IMR-90 (cell line): ENCODE data around the gene APOB. TPM values are rescaled to one million over a fixed set of nuclear protein-coding genes. Genes with fewer than 3 reads are reported as not detected.

Source experiments
- ATAC-seq: fragments of 200-7000 bp; cut with Tn5 transposase; 2 replicates; pipeline ENCODE4 v1.9.1; 2020; ENCODE audit warnings: low read depth, mild to moderate bottlenecking, moderate library complexity
- BruUV-seq: library from RNA; stranded (reverse); fragments of 400-500 nt; replicated peaks from 2 replicates; lab custom pipeline; 2021; lab: Mats Ljungman, UMichigan
- CTCF ChIA-PET: fragments of 300-600 bp; formaldehyde crosslinking; extraction: SDS; loops from one replicate; lab custom pipeline; 2021; ENCODE audit warnings: antibody characterized with exemption; lab: Yijun Ruan, JAX
- POLR2A ChIA-PET: fragments of 300-600 bp; sonication (Branson Sonifier 250); formaldehyde crosslinking; loops from one replicate; lab custom pipeline; 2022; ENCODE audit warnings: antibody characterized with exemption; ENCODE audit not compliant: unreplicated experiment; lab: Charles Lee
- DNase-seq: peaks from one replicate; pipeline ENCODE4 v3.0.0; 2013
- H2AFZ ChIP-seq: replicated peaks from 2 replicates; pipeline ENCODE3; 2013; ENCODE audit warnings: low read length, mild to moderate bottlenecking; ENCODE audit not compliant: poor library complexity
- H2AK5ac ChIP-seq: 2 replicates; pipeline ENCODE4 v1.6.1; 2013; ENCODE audit warnings: low read depth, low read length, inconsistent platforms
- H2AK9ac ChIP-seq: replicated peaks from 2 replicates; pipeline ENCODE3; 2013; ENCODE audit warnings: mild to moderate bottlenecking, low read depth, low read length, moderate library complexity; ENCODE audit not compliant: poor library complexity
- H2BK120ac ChIP-seq: 2 replicates; pipeline ENCODE4 v1.6.1; 2013; ENCODE audit warnings: low read depth, low read length, inconsistent platforms
- H2BK15ac ChIP-seq: 3 replicates; pipeline ENCODE4 v1.6.1; 2013; ENCODE audit warnings: low read depth, low read length, inconsistent platforms
- H2BK20ac ChIP-seq: 2 replicates; pipeline ENCODE4 v1.6.1; 2013; ENCODE audit warnings: low read depth, mild to moderate bottlenecking, inconsistent platforms, low read length, moderate library complexity
- H2BK5ac ChIP-seq: 2 replicates; pipeline ENCODE4 v1.6.1; 2013; ENCODE audit warnings: mild to moderate bottlenecking, low read depth, low read length, inconsistent platforms; ENCODE audit not compliant: poor library complexity, severe bottlenecking
- H3K14ac ChIP-seq: replicated peaks from 2 replicates; pipeline ENCODE4 v1.6.1; 2013; ENCODE audit warnings: low read depth, low read length, inconsistent platforms
- H3K18ac ChIP-seq: 2 replicates; pipeline ENCODE4 v1.6.1; 2013; ENCODE audit warnings: low read depth, low read length, control low read depth
- H3K23ac ChIP-seq: 2 replicates; pipeline ENCODE4 v1.6.1; 2013; ENCODE audit warnings: low read depth, low read length, inconsistent platforms
- H3K27ac ChIP-seq: 2 replicates; pipeline ENCODE4 v1.5.1; 2013; ENCODE audit warnings: mild to moderate bottlenecking, control low read depth, low read length; ENCODE audit not compliant: insufficient read depth
- H3K27me3 ChIP-seq: 2 replicates; pipeline ENCODE4 v1.6.1; 2013; ENCODE audit warnings: low read length; ENCODE audit not compliant: control insufficient read depth, insufficient read depth
- H3K36me3 ChIP-seq: 2 replicates; pipeline ENCODE4 v1.6.1; 2013; ENCODE audit warnings: low read length, mixed read lengths; ENCODE audit not compliant: control insufficient read depth, insufficient read depth
- H3K4ac ChIP-seq: 2 replicates; pipeline ENCODE4 v1.6.1; 2013; ENCODE audit warnings: low read depth, low read length, inconsistent platforms
- H3K4me1 ChIP-seq: 2 replicates; pipeline ENCODE4 v1.6.1; 2013; ENCODE audit warnings: low read length, mixed read lengths; ENCODE audit not compliant: control insufficient read depth, insufficient read depth
- H3K4me2 ChIP-seq: 2 replicates; pipeline ENCODE4 v1.6.1; 2013; ENCODE audit warnings: low read depth, mild to moderate bottlenecking, control low read depth, low read length, moderate library complexity
- H3K4me3 ChIP-seq: 2 replicates; pipeline ENCODE4 v1.5.1; 2013; ENCODE audit warnings: low read depth, mild to moderate bottlenecking, control low read depth, low read length, moderate library complexity; ENCODE audit not compliant: insufficient read depth
- H3K56ac ChIP-seq: 2 replicates; pipeline ENCODE4 v1.6.1; 2013; ENCODE audit warnings: low read length, inconsistent platforms; ENCODE audit not compliant: insufficient read depth; ENCODE audit errors: extremely low read depth
- H3K79me1 ChIP-seq, 2 experiments: 2 replicates each; pipeline ENCODE4 v1.6.1; 2013; ENCODE audit warnings: low read length in 2 of 2, inconsistent platforms in 1 of 2, low read depth in 1 of 2
- H3K9ac ChIP-seq: 2 replicates; pipeline ENCODE4 v1.6.1; 2013; ENCODE audit warnings: low read depth, low read length, control low read depth
- H3K9me1 ChIP-seq: 2 replicates; pipeline ENCODE4 v1.6.1; 2013; ENCODE audit warnings: low read length, inconsistent platforms; ENCODE audit not compliant: insufficient read depth
- H3K9me3 ChIP-seq: 2 replicates; pipeline ENCODE4 v1.6.1; 2013; ENCODE audit warnings: low read length; ENCODE audit not compliant: control insufficient read depth, insufficient read depth
- H4K20me1 ChIP-seq: 2 replicates; pipeline ENCODE4 v1.6.1; 2013; ENCODE audit warnings: low read length, inconsistent platforms; ENCODE audit not compliant: insufficient read depth
- H4K5ac ChIP-seq: 2 replicates; pipeline ENCODE4 v1.6.1; 2013; ENCODE audit warnings: mild to moderate bottlenecking, low read depth, low read length, control low read depth
- H4K8ac ChIP-seq, 2 experiments: 2 replicates each; pipeline ENCODE4 v1.6.1; 2013; ENCODE audit warnings: low read depth in 2 of 2, low read length in 2 of 2, control low read depth in 1 of 2, inconsistent platforms in 1 of 2
- H4K91ac ChIP-seq: 2 replicates; pipeline ENCODE4 v1.6.1; 2013; ENCODE audit warnings: low read depth, low read length, inconsistent platforms; ENCODE audit not compliant: insufficient read depth
- BHLHE40 ChIP-seq: fragments of 150-350 bp; IDR thresholded peaks from 2 replicates; pipeline ENCODE4 v1.6.1; 2016; ENCODE audit warnings: mild to moderate bottlenecking, low read depth, low read length
- CEBPB ChIP-seq: IDR thresholded peaks from 2 replicates; pipeline ENCODE4 v1.6.1; 2012; ENCODE audit warnings: low read depth, low read length, improper control_type of control experiment
- CTCF ChIP-seq: conservative IDR thresholded peaks from 2 replicates; pipeline ENCODE4 v1.5.1; 2012; ENCODE audit warnings: mild to moderate bottlenecking, low read depth, low read length, improper control_type of control experiment
- ELK1 ChIP-seq: fragments of 150-350 bp; IDR thresholded peaks from 2 replicates; pipeline ENCODE4 v1.6.1; 2016; ENCODE audit warnings: low read depth, mild to moderate bottlenecking, low read length, moderate library complexity, borderline replicate concordance
- FOS ChIP-seq: fragments of 150-350 bp; IDR thresholded peaks from 2 replicates; pipeline ENCODE4 v1.6.1; 2016; ENCODE audit warnings: low read depth, low read length
- MAFK ChIP-seq: IDR thresholded peaks from 2 replicates; pipeline ENCODE4 v1.6.1; 2012; ENCODE audit warnings: low read depth, low read length, improper control_type of control experiment
- MAZ ChIP-seq: IDR thresholded peaks from 2 replicates; pipeline ENCODE4 v1.6.1; 2012; ENCODE audit warnings: low read depth, mild to moderate bottlenecking, low read length, improper control_type of control experiment, moderate library complexity, borderline replicate concordance
- MXI1 ChIP-seq: IDR thresholded peaks from 2 replicates; pipeline ENCODE4 v1.6.1; 2012; ENCODE audit warnings: low read depth, mild to moderate bottlenecking, low read length, moderate library complexity, borderline replicate concordance
- NFE2L2 ChIP-seq: fragments of 150-350 bp; IDR thresholded peaks from 2 replicates; pipeline ENCODE4 v1.6.1; 2016; ENCODE audit warnings: low read depth, mild to moderate bottlenecking, low read length
- POLR2A ChIP-seq: IDR thresholded peaks from 2 replicates; pipeline ENCODE4 v1.6.1; 2012; ENCODE audit warnings: mild to moderate bottlenecking, low read depth, low read length
- RAD21 ChIP-seq: IDR thresholded peaks from 2 replicates; pipeline ENCODE4 v1.6.1; 2012; ENCODE audit warnings: low read length, improper control_type of control experiment
- RCOR1 ChIP-seq: IDR thresholded peaks from 2 replicates; pipeline ENCODE4 v1.6.1; 2012; ENCODE audit warnings: mild to moderate bottlenecking, low read length, improper control_type of control experiment; ENCODE audit not compliant: insufficient replicate concordance
- RFX5 ChIP-seq: IDR thresholded peaks from 2 replicates; pipeline ENCODE4 v1.8.0; 2012; ENCODE audit warnings: low read depth, mild to moderate bottlenecking, low read length, moderate library complexity
- SMC3 ChIP-seq: fragments of 150-350 bp; IDR thresholded peaks from 2 replicates; pipeline ENCODE4 v1.6.1; 2016; ENCODE audit warnings: low read depth, mild to moderate bottlenecking, antibody characterized with exemption, low read length, moderate library complexity
- WGBS, 2 experiments: methylation state at CpG; one replicate each; pipeline versions ENCODE4 v1.1.5 to v1.1.7; 2013; ENCODE audit warnings: missing lambda C conversion rate in 2 of 2; ENCODE audit not compliant: insufficient read length in 1 of 2; ENCODE audit errors: extremely low coverage in 2 of 2; 5-methylcytosine and 5-hydroxymethylcytosine counted together
- dilution Hi-C: fragments of 300-500 bp; cut with HindIII; formaldehyde crosslinking; loops from one replicate; pipeline ENCODE4 v1.14.3; 2018; ENCODE audit warnings: low sequenced_read_pairs; ENCODE audit not compliant: unreplicated experiment
- in situ Hi-C: fragments of 300-500 bp; cut with MboI; formaldehyde crosslinking; loops from 3 replicates; pipeline ENCODE4 v1.14.3; 2019; ENCODE audit warnings: low sequenced_read_pairs, inconsistent platforms, mixed read lengths
- intact Hi-C: fragments of 100-400 bp; cut with micrococcal nuclease; formaldehyde crosslinking; loops from 2 replicates; pipeline ENCODE4 v1.10.0; 2022
- polyA plus RNA-seq, 3 experiments: library from polyadenylated mRNA; depleted of rRNA; stranded (reverse); fragments of >200 nt; gene quantifications; 2 replicates each; pipeline ENCODE4 v1.2.3, GENCODE V29; 2012; ENCODE audit warnings: low replicate concordance in 1 of 3
- total RNA-seq: library from RNA; depleted of rRNA; stranded (reverse); fragments of >200 nt; gene quantifications from 2 replicates; pipeline ENCODE4 v1.2.3, GENCODE V29; 2012
- TF ChIP-seq, protein P1 (sequence below): fragments of 150-350 bp; IDR thresholded peaks from 2 replicates; pipeline ENCODE4 v1.6.1; 2017; ENCODE audit warnings: mild to moderate bottlenecking, antibody characterized with exemption, low read length, low read depth

APOB gene
- total and polyA plus RNA-seq, 2 of the 4 experiments (the other 2 are of a cell fraction) = under 0.01 TPM; not detected in 1

GRCh38 chr2:21034156-21034971 lies 9.5 kb downstream of the APOB start:
- dilution Hi-C loops (no loop called here), in situ Hi-C loops (no loop called here), intact Hi-C loops (no loop called here)
- Histone ChIP-seq H2AK5ac (no peak overlapping the region), H3K79me1 (no peaks in the 10 kb centered on the region), H2BK15ac (no peak overlapping the region), H3K4me3 (no peak overlapping the region), H3K18ac (no peak overlapping the region), H3K4me2 (no peak overlapping the region), H3K4ac (no peak overlapping the region), H2BK5ac (no peak overlapping the region), H3K36me3 (no peaks in the 10 kb centered on the region), H3K9me1 (no peaks in the 10 kb centered on the region; the same call in 1 of the 2 replicates), H2AK9ac (no peak overlapping the region), H2AFZ (no peak overlapping the region), H4K5ac (no peak overlapping the region), H3K27me3 (no peaks in the 10 kb centered on the region), H2BK20ac (no peak overlapping the region), H4K20me1 (no peaks in the 10 kb centered on the region), H4K91ac (no peak overlapping the region), H4K8ac (no peak overlapping the region), H3K56ac (no peak overlapping the region), H3K23ac (no peak overlapping the region), H3K4me1 (no peaks in the 10 kb centered on the region), H3K14ac (no peak overlapping the region), H2BK120ac (no peak overlapping the region), H3K9ac (no peak overlapping the region), H3K27ac (no peak overlapping the region), H3K9me3 (no peaks in the 10 kb centered on the region)
- ATAC-seq = no peak
- ChIA-PET POLR2A (no interaction called here), CTCF (no interaction called here)
- BruUV-seq = no TSS peak
- 30% methylated on average over 2 of the region's 4 CpGs; no CpG with 5 or more reads in 1 of the 2 experiments for WGBS, 2 experiments
- DNase-seq = no peak
- TF ChIP-seq RFX5 (no peak), BHLHE40 (no peak), FOS (no peak), ELK1 (no peak), MAFK (no peak), RAD21 (no peak), CTCF (no peak), CEBPB (no peak), NFE2L2 (no peak), SMC3 (no peak), MXI1 (no peak), RCOR1 (no peak), POLR2A (no peak), MAZ (no peak)
- TF ChIP-seq, protein P1, sequence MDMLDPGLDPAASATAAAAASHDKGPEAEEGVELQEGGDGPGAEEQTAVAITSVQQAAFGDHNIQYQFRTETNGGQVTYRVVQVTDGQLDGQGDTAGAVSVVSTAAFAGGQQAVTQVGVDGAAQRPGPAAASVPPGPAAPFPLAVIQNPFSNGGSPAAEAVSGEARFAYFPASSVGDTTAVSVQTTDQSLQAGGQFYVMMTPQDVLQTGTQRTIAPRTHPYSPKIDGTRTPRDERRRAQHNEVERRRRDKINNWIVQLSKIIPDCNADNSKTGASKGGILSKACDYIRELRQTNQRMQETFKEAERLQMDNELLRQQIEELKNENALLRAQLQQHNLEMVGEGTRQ = no peak
